OCI-M2 (cell line): ENCODE results near the gene TKT.

Source experiments
- DNase-seq: peaks from one replicate; lab custom pipeline; 2025; ENCODE audit not compliant: unreplicated experiment; lab: John Stamatoyannopoulos, UW

TKT gene

GRCh38 chr3:53199834-53200233 lies 56.0 kb downstream of the TKT start:
- no peak for DNase-seq

- DNase-seq, result no peak
Measured at GRCh38 chr3:53198996-53199395, 56.8 kb downstream of the TKT start.

GRCh38 chr3:53198256-53198977 lies 57.4 kb downstream of the TKT start:
- DNase-seq, result no peak

- DNase-seq, result no peak
Measured at GRCh38 chr3:53196575-53197407, 59.0 kb downstream of the TKT start.

GRCh38 chr3:53195602-53196574 lies 59.9 kb downstream of the TKT start:
- DNase-seq, result no peak

- no peak for DNase-seq
Measured at GRCh38 chr3:53195066-53195450, 60.8 kb downstream of the TKT start.

- DNase-seq, result no peak
Measured at GRCh38 chr3:53194210-53195065, 61.4 kb downstream of the TKT start.

GRCh38 chr3:53193466-53194209 lies 62.2 kb downstream of the TKT start:
- no peak for DNase-seq

GRCh38 chr3:53192608-53193007 lies 63.2 kb downstream of the TKT start:
- DNase-seq, result no peak

- DNase-seq, result no peak
Measured at GRCh38 chr3:53191836-53192480, 63.9 kb downstream of the TKT start.

- no peak for DNase-seq
Measured at GRCh38 chr3:53190659-53191058, 65.2 kb downstream of the TKT start.

GRCh38 chr3:53189276-53189675 lies 66.5 kb downstream of the TKT start:
- no peak for DNase-seq

GRCh38 chr3:53188720-53189119 lies 67.1 kb downstream of the TKT start:
- no peak for DNase-seq

GRCh38 chr3:53188136-53188685 lies 67.6 kb downstream of the TKT start:
- no peak for DNase-seq

- no peak for DNase-seq
Measured at GRCh38 chr3:53187430-53187829, 68.4 kb downstream of the TKT start.

- no peak for DNase-seq
Measured at GRCh38 chr3:53186726-53187125, 69.1 kb downstream of the TKT start.

GRCh38 chr3:53185761-53186465 lies 69.9 kb downstream of the TKT start:
- DNase-seq, result no peak

GRCh38 chr3:53184701-53185100 lies 71.1 kb downstream of the TKT start:
- no peak for DNase-seq
